HG03575 (cell line): ENCODE results near the gene CASS4.
A peak's percentile ranks its signal among the peaks of the same experiment; 100 is the strongest.
"Not testable (repeated sequence)": the region's sequence is repeated elsewhere in the genome, so short reads cannot be mapped to it uniquely, and the experiment has no call there.

Experiments
- ATAC-seq: cut with Tn5 transposase; IDR thresholded peaks from one replicate; pipeline ENCODE4 v1.9.1; 2021; ENCODE audit not compliant: unreplicated experiment, insufficient number of reproducible peaks, low FRiP score; ENCODE audit errors: extremely low read depth

CASS4 gene

DNA sequence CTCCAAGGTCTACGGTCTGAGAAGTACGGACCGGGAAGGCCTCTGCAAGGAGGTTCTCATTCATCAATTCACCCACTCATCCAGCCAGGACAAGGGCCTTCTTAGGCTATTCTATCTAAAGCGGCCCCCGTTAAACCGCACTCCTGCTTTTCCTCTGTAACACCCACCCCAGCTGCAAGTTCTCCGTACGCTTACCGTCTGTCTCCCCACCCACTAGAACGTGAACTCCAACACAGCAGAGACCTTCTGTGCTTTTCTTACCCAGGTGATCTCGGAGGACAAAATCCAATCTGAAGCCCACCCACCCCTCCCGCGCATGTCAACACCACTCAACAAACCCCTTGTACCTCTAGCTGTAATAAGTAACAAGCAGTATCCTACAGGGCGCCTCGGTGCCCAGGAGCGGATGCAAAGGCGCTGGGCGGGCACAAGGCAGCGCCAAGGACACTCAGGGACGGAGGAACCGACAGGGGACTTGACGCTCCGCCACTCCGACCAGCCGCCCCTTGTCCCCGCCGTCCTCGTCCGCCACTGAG is 20.4 kb upstream of the CASS4 start:
- ATAC-seq: no peak

DNA sequence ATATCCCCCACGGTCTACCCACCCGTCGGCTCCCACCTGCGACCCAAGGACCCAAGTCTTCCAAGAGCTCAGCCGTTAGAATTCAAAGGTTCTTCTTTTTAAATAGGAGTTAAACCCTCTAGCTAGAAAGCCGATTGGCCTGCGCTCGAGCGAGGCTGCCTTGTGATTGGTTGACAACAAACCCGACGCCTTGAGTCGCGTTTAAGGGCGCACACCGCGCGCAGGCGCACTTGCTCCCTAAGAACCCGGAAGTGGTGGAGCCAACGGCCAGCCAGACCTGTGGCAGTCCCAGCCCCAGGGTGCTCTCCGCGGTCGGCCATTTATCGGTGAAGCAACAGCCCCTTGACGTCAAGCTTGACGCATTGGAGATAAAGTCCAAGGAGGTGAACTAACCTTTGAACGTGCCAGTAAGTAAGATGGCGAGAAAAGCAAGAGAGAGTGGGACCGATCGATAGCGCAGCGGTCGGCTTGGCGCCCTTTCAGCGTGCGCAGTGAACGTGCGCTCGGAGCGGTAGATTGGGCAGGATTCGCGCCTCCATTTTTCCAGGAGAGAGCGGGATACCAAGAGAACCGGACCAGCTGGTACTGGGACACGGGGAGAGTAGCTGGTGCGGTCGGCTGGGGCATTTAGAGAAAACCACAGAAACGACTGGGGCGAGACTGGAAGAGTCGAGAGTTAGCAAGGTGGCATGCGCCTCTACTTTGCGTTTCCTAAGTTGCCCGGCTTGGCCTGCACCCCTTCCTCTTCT is 19.8 kb upstream of the CASS4 start, which contains the start of the genes AURKA and CSTF1:
Gene AURKA, minus strand, starts transcription at position 84 of the 749 bp plus-strand sequence. CDS start 4,018 bp downstream, outside the sequence.
Gene CSTF1, plus strand, starts transcription at position 514 of the 749 bp plus-strand sequence. CDS start 2,908 bp downstream, outside the sequence.
- peak; percentile 87 for ATAC-seq

DNA sequence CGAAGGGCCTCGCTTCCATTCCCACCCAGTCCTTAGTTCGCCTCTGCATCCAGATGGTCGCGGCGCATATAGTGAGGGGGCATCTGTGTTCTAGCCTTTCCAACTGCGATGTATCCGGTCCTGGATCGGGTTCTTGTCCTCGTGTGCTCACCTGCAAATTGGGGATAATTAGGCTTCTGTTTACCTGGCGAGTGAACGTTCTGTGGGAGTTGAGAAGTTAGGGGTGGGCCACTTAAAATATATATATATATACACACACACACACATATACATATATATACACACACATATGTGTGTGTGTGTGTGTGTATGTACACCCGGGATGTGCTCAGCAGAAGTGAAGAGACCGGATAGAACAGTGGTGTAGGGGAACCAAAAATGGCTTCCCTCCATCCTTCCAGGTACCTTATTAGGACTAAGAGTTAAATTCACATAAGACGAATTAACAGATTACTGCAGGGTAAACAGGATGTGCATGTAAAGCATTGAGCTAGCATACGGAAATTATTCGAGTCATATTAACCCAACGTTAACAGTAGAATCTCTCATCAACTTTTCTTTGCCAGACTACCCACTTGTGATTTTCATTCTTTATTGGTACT is 19.1 kb upstream of the CASS4 start:
- ATAC-seq: no peak

GRCh38 chr20:56393653-56394052 is 18.4 kb upstream of the CASS4 start:
- no peak for ATAC-seq

- ATAC-seq: no peak
These were observed 16.9 kb upstream of the CASS4 start for GRCh38 chr20:56395166-56395565.

- ATAC-seq: no peak
These were observed 11.9 kb upstream of the CASS4 start for GRCh38 chr20:56400001-56400640.

GRCh38 chr20:56403465-56403864 is 8.6 kb upstream of the CASS4 start:
- ATAC-seq: no peak

- ATAC-seq: not testable (repeated sequence)
These were observed 6.7 kb upstream of the CASS4 start for GRCh38 chr20:56405356-56405755.

- ATAC-seq: no peak
These were observed 5.2 kb upstream of the CASS4 start for GRCh38 chr20:56406910-56407309.

GRCh38 chr20:56409521-56409920 is 2.5 kb upstream of the CASS4 start:
- no peak for ATAC-seq

- no peak for ATAC-seq
These were observed 2.1 kb upstream of the CASS4 start for GRCh38 chr20:56409956-56410355.

GRCh38 chr20:56411287-56411686 is 773 bp upstream of the CASS4 start:
- not testable (repeated sequence) for ATAC-seq

- no peak for ATAC-seq
These were observed 372 bp downstream of the CASS4 start for GRCh38 chr20:56412473-56412790.

DNA sequence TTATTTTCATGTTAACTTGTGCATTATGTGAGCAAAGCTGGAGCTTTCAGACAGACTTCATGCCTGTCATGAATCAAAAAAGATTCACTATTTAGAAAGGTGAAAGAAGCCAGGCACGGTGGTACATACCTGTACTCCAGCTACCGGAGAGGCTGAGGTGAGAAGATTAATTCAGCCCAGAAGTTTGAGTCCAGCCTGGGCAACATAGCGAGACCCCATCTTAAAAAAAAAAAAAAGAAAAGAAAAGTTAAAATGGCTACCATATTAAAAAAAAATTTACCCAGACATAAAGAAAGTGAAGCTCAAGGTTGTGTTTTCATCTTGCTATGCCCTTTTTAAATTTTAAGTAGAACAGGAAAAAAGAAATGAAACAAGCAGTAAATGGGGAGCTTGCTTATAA is 889 bp downstream of the CASS4 start:
- no peak for ATAC-seq

DNA sequence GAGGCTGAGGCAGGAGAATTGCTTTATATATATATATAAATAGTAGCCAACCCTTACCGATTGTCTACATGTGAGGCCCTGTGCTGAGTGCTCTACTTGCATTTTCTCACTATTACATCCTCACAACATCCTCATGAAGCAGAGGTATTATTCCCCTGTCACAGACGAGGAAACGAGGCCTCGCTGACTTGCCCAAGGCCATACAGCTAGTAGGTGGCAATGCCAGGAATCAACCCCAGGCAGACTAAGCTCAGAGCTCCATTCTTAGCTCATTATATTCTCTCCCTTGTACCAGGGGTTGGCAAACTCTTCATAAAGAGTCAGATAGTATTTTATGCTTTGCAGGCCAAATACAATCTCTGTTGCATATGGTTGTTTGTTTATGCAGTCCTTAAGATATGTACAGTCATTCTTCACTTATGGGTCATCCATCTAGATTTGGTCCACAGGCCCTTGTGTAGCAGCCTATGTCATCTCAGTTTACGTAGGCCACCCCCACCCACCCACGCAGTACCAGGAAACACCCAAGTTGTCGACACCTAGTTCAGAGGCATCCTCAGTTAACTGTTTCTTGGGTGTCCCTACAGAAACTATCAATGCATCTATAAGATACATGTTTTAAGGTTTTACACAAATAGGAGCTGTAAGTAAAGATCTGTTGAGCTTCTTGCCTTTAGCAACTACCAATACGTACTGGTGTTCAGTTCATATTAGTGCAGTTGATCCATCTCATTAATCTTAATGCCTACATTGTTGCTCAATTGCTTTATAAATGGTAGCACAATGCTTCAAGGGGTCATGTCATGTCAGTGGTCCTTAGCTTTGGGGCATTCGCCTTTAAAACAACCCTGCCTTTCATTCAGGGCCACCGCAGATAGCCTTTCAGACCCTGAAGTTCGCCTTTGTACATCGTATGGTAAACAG is 3.0 kb downstream of the CASS4 start:
- no peak for ATAC-seq

DNA sequence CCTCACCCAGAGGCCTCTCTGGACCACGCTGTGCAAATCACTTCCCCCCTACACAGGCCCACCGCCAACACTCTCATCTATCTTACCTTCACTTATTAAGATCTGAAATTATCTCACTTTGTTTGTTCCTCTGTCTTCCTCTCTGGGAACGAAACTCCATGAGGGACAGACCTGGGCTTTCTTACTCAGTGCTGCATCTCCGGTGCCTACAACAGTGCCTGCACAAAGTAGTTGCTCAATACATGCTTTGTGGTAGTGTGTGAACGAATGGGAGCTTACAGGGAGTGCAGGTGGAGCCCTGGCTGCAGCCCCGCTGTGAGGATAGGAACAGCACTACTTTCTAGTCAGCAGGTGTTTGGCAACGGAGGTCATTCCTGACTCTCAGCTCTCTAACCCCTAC is 5.3 kb downstream of the CASS4 start:
- no peak for ATAC-seq

GRCh38 chr20:56417911-56418310 is 5.9 kb downstream of the CASS4 start:
- ATAC-seq: no peak

GRCh38 chr20:56418385-56418861 is 6.4 kb downstream of the CASS4 start:
- no peak for ATAC-seq

DNA sequence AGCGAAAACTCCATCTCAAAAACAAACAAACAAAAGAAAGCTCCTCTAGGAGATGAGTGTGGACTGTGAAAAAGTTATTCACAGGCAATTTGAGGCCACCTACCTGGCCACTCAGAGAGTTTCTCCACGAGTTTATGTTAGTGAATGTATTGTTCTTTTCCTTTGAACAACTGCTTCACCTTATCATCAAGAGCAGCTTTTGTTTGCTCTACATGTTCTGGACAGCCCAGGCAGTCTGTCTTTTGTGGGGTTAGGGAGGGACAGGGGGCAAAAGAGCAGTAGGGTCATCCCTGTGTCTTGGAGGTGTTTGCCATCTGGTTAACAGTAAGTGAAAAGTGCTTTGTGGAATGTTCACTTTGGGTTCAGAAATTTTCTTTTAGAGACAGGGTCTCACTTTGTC is 8.0 kb downstream of the CASS4 start:
- no peak for ATAC-seq
